HepG2 (cell line): Measurements from ENCODE around the gene C5AR1. TPM values are rescaled to one million over a fixed set of nuclear protein-coding genes. Genes with fewer than 3 reads are reported as not detected.
A peak's percentile ranks its signal among the peaks of the same experiment; 100 is the strongest.
"Not testable (repeated sequence)": the region's sequence is repeated elsewhere in the genome, so short reads cannot be mapped to it uniquely, and the experiment has no call there.

Experiments used
- ATAC-seq: fragments of 200-7000 bp; cut with Tn5 transposase; 3 replicates; pipeline ENCODE4 v1.9.1; 2020; ENCODE audit warnings: mild to moderate bottlenecking, moderate library complexity
- BruUV-seq: library from RNA; stranded (reverse); fragments of 400-500 nt; replicated peaks from 2 replicates; lab custom pipeline; 2021; lab: Mats Ljungman, UMichigan
- CTCF ChIA-PET: fragments of 300-600 bp; formaldehyde crosslinking; extraction: SDS; loops from one replicate; lab custom pipeline; 2021; ENCODE audit warnings: low total read pairs, inconsistent platforms, low intra/inter-chr PET ratio; lab: Yijun Ruan, JAX
- POLR2A ChIA-PET: fragments of 350-600 bp; sonication (Branson Sonifier 250); formaldehyde crosslinking; loops from one replicate; lab custom pipeline; 2020; ENCODE audit warnings: antibody characterized with exemption, inconsistent platforms; lab: Yijun Ruan, JAX
- DNase-seq: peaks from one replicate; pipeline ENCODE4 v3.0.0-alpha.2; 2015; ENCODE audit warnings: low spot score
- FAIRE-seq: peaks from 3 replicates; lab custom pipeline; 2011; peaks lifted over from hg19 to GRCh38; lab: Jason Lieb, UNC
- H2AFZ ChIP-seq: one replicate; pipeline ENCODE4 v1.6.1; 2011; ENCODE audit warnings: low read length, inconsistent platforms
- H3K27ac ChIP-seq: fragments of 300-600 bp; 3 replicates; pipeline ENCODE4 v1.8.0; 2011; ENCODE audit warnings: mixed run types, mild to moderate bottlenecking, mixed read lengths, low read length, inconsistent platforms; ENCODE audit not compliant: insufficient read depth; ENCODE audit errors: extremely low read length
- H3K27me3 ChIP-seq, 2 experiments: fragments of 200-600 bp in 1 of 2; 2 replicates in 1 of 2; 3 replicates in 1 of 2; pipeline versions ENCODE4 v1.6.0 to v1.8.0; 2011; ENCODE audit warnings: low read length in 2 of 2, mild to moderate bottlenecking in 2 of 2, moderate library complexity in 2 of 2, inconsistent platforms in 1 of 2; ENCODE audit not compliant: insufficient read depth in 2 of 2, control insufficient read depth in 1 of 2
- H3K36me3 ChIP-seq, 2 experiments: fragments of 200-600 bp in 1 of 2; replicated peaks in 1 of 2; 2 replicates in 1 of 2; 3 replicates in 1 of 2; pipeline versions ENCODE4 v1.5.1 to v1.8.0; 2011; ENCODE audit warnings: low read length in 2 of 2, inconsistent platforms in 1 of 2; ENCODE audit not compliant: insufficient read depth in 2 of 2, control insufficient read depth in 1 of 2
- H3K4me1 ChIP-seq: 2 replicates; pipeline ENCODE4 v1.5.1; 2012; ENCODE audit warnings: low read length, inconsistent platforms; ENCODE audit not compliant: insufficient read depth
- H3K4me2 ChIP-seq: 2 replicates; pipeline ENCODE4 v1.6.0; 2011; ENCODE audit warnings: low read depth, low read length, inconsistent platforms
- H3K4me3 ChIP-seq, 3 experiments: fragments of 200-600 bp in 1 of 3; sonication (generic), shearing (Covaris generic) in 1 of 3; replicated peaks in 1 of 3; 2 replicates each; pipeline ENCODE4 v1.5.1; 2011 to 2016; ENCODE audit warnings: low read length in 3 of 3, inconsistent platforms in 2 of 3, low read depth in 2 of 3, mild to moderate bottlenecking in 2 of 3, control low read depth in 1 of 3, mixed read lengths in 1 of 3; ENCODE audit not compliant: insufficient read depth in 1 of 3
- H3K79me2 ChIP-seq: one replicate; pipeline ENCODE4 v1.6.1; 2011; ENCODE audit warnings: low read length, inconsistent platforms; ENCODE audit not compliant: insufficient read depth
- H3K9ac ChIP-seq: 2 replicates; pipeline ENCODE4 v1.6.0; 2011; ENCODE audit warnings: mild to moderate bottlenecking, low read depth, low read length, inconsistent platforms; ENCODE audit not compliant: insufficient read depth
- H3K9me3 ChIP-seq: 2 replicates; pipeline ENCODE4 v1.5.1; 2012; ENCODE audit warnings: mild to moderate bottlenecking, low read length
- H4K20me1 ChIP-seq: 2 replicates; pipeline ENCODE4 v1.6.0; 2011; ENCODE audit warnings: inconsistent platforms, mild to moderate bottlenecking, low read length, moderate library complexity; ENCODE audit not compliant: insufficient read depth
- FOXK1 ChIP-seq: sonication (generic); formaldehyde crosslinking; IDR thresholded peaks from 2 replicates; pipeline ENCODE4 v1.4.0; 2020; ENCODE audit warnings: low read depth, missing genetic modification reagents, borderline replicate concordance
- ZFP36 ChIP-seq: fragments of 150-350 bp; IDR thresholded peaks from 2 replicates; pipeline ENCODE4 v1.6.1; 2018; ENCODE audit warnings: borderline replicate concordance, low read length, low read depth; ENCODE audit not compliant: partially characterized antibody
- ZNF333 ChIP-seq: sonication (generic); formaldehyde crosslinking; IDR thresholded peaks from 2 replicates; pipeline ENCODE4 v1.4.0; 2020; ENCODE audit warnings: mild to moderate bottlenecking, missing genetic modification reagents, borderline replicate concordance
- WGBS: methylation state at CpG from one replicate; pipeline ENCODE4 v1.1.6; 2017; ENCODE audit warnings: low lambda C conversion rate; 5-methylcytosine and 5-hydroxymethylcytosine counted together
- in situ Hi-C: cut with HindIII; loops from 2 replicates; pipeline ENCODE4 v1.10.0; 2017; ENCODE audit warnings: low pct_unique_long_range_greater_than_20kb; ENCODE audit not compliant: extremely low pct_ligation_motif_present
- intact Hi-C: fragments of 100-400 bp; cut with micrococcal nuclease; formaldehyde crosslinking; loops from one replicate; pipeline ENCODE4 v1.10.0; 2022; ENCODE audit not compliant: unreplicated experiment
- polyA plus RNA-seq, 8 experiments: library from polyadenylated mRNA; depleted of rRNA in 3 of 8; stranded (reverse) in 7 of 8; unstranded in 1 of 8; fragments of >200 nt; fragmentation: Illumina TruSeq in 4 of 8; extraction: Trizol in 4 of 8; gene quantifications; 2 replicates each; pipeline versions ENCODE4 v1.2.1 to v1.2.3, GENCODE V29; 2011 to 2016; ENCODE audit warnings: low read depth in 4 of 8, missing spikeins in 1 of 8, mixed read lengths in 1 of 8; ENCODE audit not compliant: insufficient read depth in 1 of 8
- total RNA-seq, 5 experiments: library from RNA; depleted of rRNA; stranded (reverse); fragments of >200 nt; fragmentation: Illumina TruSeq; extraction: Trizol; gene quantifications; 2 replicates each; pipeline ENCODE4 v1.2.3, GENCODE V29; 2016; ENCODE audit warnings: low read depth in 1 of 5
- TF ChIP-seq, protein P1 (sequence below), 2 experiments: fragments of 450-650 bp in 1 of 2; sonication (generic) in 1 of 2; formaldehyde crosslinking; IDR thresholded peaks; 2 replicates each; pipeline versions ENCODE4 v1.5.0 to v1.8.0; 2020 to 2022; ENCODE audit warnings: mild to moderate bottlenecking in 1 of 2, missing genetic modification reagents in 1 of 2

The C5AR1 gene
- total and polyA plus RNA-seq, 2 of the 13 experiments (the other 11 are each of a cell fraction or from before 2014, with no cell fraction given), result 0.07 to 1.6 TPM

DNA sequence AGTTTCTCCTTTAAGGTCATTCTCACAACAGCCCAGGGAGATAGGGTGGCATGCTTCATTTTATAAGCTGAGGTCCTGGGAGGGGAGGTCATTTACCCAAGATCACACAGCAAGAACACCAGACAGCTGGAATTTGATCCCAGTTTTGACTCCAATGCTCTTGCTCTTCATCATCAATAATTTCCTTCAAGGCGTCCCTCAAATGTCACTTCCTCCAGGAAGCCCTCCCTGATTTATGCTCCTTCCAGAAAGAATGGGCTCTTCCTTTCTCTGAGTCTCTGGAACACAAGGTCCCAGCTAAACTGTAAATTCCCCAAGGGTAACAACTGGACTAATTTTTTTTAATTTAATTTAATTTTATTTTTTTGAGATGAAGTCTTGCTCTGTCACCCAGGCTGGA, 34.8 kb downstream of the C5AR1 start:
- intact Hi-C loops (no loop called here), in situ Hi-C loops (no loop called here)
- Histone ChIP-seq H2AFZ (no peak overlapping the region), H3K9ac (no peak overlapping the region), H4K20me1 (no peaks in the 10 kb centered on the region), H3K27ac (no peak overlapping the region), H3K9me3 (no peaks in the 10 kb centered on the region), H3K4me1 (peaks cover 14% of the 10 kb centered on the region), H3K4me3 (no peak overlapping the region), H3K27me3 (no peaks in the 10 kb centered on the region; a peak in 2 of 5 replicates), H3K36me3 (no peaks in the 10 kb centered on the region), H3K79me2 (peaks cover 3% of the 10 kb centered on the region), H3K4me2 (no peak overlapping the region)
- no TSS peak for BruUV-seq
- DNase-seq (no peak), FAIRE-seq (no peak), ATAC-seq (no peak)
- POLR2A ChIA-PET, result no interaction called here
- 67% methylated on average over 1 of the region's 1 CpG for WGBS
- CTCF ChIA-PET, result no interaction called here
- TF ChIP-seq ZNF333 (CRISPR knock-in tag) (no peak), ZFP36 (peak; percentile 73), FOXK1 (CRISPR knock-in tag) (no peak)
- TF ChIP-seq, protein P1, sequence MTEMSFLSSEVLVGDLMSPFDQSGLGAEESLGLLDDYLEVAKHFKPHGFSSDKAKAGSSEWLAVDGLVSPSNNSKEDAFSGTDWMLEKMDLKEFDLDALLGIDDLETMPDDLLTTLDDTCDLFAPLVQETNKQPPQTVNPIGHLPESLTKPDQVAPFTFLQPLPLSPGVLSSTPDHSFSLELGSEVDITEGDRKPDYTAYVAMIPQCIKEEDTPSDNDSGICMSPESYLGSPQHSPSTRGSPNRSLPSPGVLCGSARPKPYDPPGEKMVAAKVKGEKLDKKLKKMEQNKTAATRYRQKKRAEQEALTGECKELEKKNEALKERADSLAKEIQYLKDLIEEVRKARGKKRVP (CRISPR knock-in tag; IDR thresholded peaks at IDR 0.05), result no peak

DNA sequence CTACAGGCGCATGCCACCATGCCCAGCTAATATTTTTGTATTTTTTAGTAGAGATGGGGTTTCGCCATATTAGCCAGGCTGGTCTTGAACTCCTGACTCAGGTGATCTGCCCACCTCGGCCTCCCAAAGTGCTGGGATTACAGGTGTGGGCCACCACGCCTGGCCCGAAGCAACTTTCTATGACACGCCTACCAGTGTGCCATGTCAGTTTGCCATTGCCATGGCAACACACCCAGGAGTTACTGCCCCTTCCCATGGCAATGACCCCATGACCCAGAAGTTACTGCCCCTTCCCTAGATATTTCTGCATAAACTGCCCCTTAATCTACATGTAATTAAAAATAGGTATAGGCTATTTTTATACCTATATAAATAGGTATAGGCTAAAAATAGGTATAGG, 36.4 kb downstream of the C5AR1 start:
- H3K36me3 ChIP-seq, H3K27me3 ChIP-seq, FAIRE-seq, ATAC-seq, intact Hi-C loops, H3K4me2 ChIP-seq, DNase-seq, H3K9ac ChIP-seq, H3K27ac ChIP-seq, in situ Hi-C loops, H4K20me1 ChIP-seq, POLR2A ChIA-PET, CTCF ChIA-PET, H3K4me3 ChIP-seq, H3K9me3 ChIP-seq, BruUV-seq, H2AFZ ChIP-seq: not testable (repeated sequence)
- 86% methylated on average over 6 of the region's 6 CpGs for WGBS
- Histone ChIP-seq H3K79me2 (peaks cover 14% of the 10 kb centered on the region), H3K4me1 (peaks cover 26% of the 10 kb centered on the region)
